ENCODE data around the gene RPL27.

Gene RPL27

GRCh38 chr17:43026595-43026994 lies 28.4 kb downstream of the RPL27 start:
- TF ChIP-seq ARNTL (CRISPR knock-in tag; IDR thresholded peaks at IDR 0.05; ENCODE audit: borderline replicate concordance, low read depth) (no peak), SNAI2 (CRISPR knock-in tag; IDR thresholded peaks at IDR 0.05) (no peak), ZFP30 (CRISPR knock-in tag; IDR thresholded peaks at IDR 0.05) (no peak), PPARA (CRISPR knock-in tag; IDR thresholded peaks at IDR 0.05; ENCODE audit: borderline replicate concordance) (no peak), RARB (CRISPR knock-in tag; IDR thresholded peaks at IDR 0.05) (no peak), ESRRG (CRISPR knock-in tag; IDR thresholded peaks at IDR 0.05) (no peak), ZNF8 (CRISPR knock-in tag; IDR thresholded peaks at IDR 0.05) (no peak), CSRNP3 (CRISPR knock-in tag; IDR thresholded peaks at IDR 0.05) (no peak), ZNF70 (CRISPR knock-in tag; IDR thresholded peaks at IDR 0.05) (no peak), TCF4 (CRISPR knock-in tag; IDR thresholded peaks at IDR 0.05; ENCODE audit: borderline replicate concordance) (no peak)
- TF ChIP-seq, protein P1, sequence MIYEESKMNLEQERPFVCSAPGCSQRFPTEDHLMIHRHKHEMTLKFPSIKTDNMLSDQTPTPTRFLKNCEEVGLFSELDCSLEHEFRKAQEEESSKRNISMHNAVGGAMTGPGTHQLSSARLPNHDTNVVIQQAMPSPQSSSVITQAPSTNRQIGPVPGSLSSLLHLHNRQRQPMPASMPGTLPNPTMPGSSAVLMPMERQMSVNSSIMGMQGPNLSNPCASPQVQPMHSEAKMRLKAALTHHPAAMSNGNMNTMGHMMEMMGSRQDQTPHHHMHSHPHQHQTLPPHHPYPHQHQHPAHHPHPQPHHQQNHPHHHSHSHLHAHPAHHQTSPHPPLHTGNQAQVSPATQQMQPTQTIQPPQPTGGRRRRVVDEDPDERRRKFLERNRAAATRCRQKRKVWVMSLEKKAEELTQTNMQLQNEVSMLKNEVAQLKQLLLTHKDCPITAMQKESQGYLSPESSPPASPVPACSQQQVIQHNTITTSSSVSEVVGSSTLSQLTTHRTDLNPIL (CRISPR knock-in tag; IDR thresholded peaks at IDR 0.05; ENCODE audit: low read depth): no peak
- no peak for ATAC-seq

GRCh38 chr17:43027091-43028032 lies 29.1 kb downstream of the RPL27 start:
- TF ChIP-seq CSRNP3 (CRISPR knock-in tag; IDR thresholded peaks at IDR 0.05): no peak
- no peak for TF ChIP-seq GLIS3 (CRISPR knock-in tag; IDR thresholded peaks at IDR 0.05)
- TF ChIP-seq RARB (CRISPR knock-in tag; IDR thresholded peaks at IDR 0.05): no peak
- TF ChIP-seq ESRRG (CRISPR knock-in tag; IDR thresholded peaks at IDR 0.05): no peak
- no peak for TF ChIP-seq OSR1 (CRISPR knock-in tag; IDR thresholded peaks at IDR 0.05)
- TF ChIP-seq ZC3H10 (CRISPR knock-in tag; IDR thresholded peaks at IDR 0.05): no peak
- no peak for TF ChIP-seq TOX (CRISPR knock-in tag; IDR thresholded peaks at IDR 0.05; ENCODE audit: borderline replicate concordance)
- no peak for TF ChIP-seq POU6F1 (CRISPR knock-in tag; IDR thresholded peaks at IDR 0.05; ENCODE audit: borderline replicate concordance, low read depth)
- ATAC-seq: no peak

GRCh38 chr17:43028221-43028861 lies 30.1 kb downstream of the RPL27 start:
- TF ChIP-seq ZFP30 (CRISPR knock-in tag; IDR thresholded peaks at IDR 0.05): no peak
- TF ChIP-seq CSDC2 (CRISPR knock-in tag; IDR thresholded peaks at IDR 0.05): no peak
- TF ChIP-seq TCF4 (CRISPR knock-in tag; IDR thresholded peaks at IDR 0.05; ENCODE audit: borderline replicate concordance): no peak
- no peak for TF ChIP-seq OSR1 (CRISPR knock-in tag; IDR thresholded peaks at IDR 0.05)
- TF ChIP-seq ESRRG (CRISPR knock-in tag; IDR thresholded peaks at IDR 0.05): no peak
- TF ChIP-seq GLIS3 (CRISPR knock-in tag; IDR thresholded peaks at IDR 0.05): no peak
- no peak for TF ChIP-seq POU6F1 (CRISPR knock-in tag; IDR thresholded peaks at IDR 0.05; ENCODE audit: borderline replicate concordance, low read depth)
- no peak for TF ChIP-seq BACH2 (CRISPR knock-in tag; IDR thresholded peaks at IDR 0.05; ENCODE audit: borderline replicate concordance)
- TF ChIP-seq ZC3H10 (CRISPR knock-in tag; IDR thresholded peaks at IDR 0.05): no peak
- TF ChIP-seq ZFP3 (CRISPR knock-in tag; IDR thresholded peaks at IDR 0.05): no peak
- TF ChIP-seq ZNF70 (CRISPR knock-in tag; IDR thresholded peaks at IDR 0.05): no peak
- TF ChIP-seq ZNF8 (CRISPR knock-in tag; IDR thresholded peaks at IDR 0.05): no peak
- no peak for TF ChIP-seq CSRNP3 (CRISPR knock-in tag; IDR thresholded peaks at IDR 0.05)
- ATAC-seq: no peak
